Vagina (tissue), 2 donors: ENCODE data around the gene C2orf81.

Experiments
- CTCF ChIP-seq, 3 experiments: fragments of 450-650 bp in 2 of 3; fragments of 200-600 bp in 1 of 3; sonication (generic) in 1 of 3; IDR thresholded peaks; one replicate each; pipeline ENCODE4 v1.5.1; 2017 to 2019; ENCODE audit warnings: antibody characterized with exemption in 3 of 3, mild to moderate bottlenecking in 2 of 3, moderate library complexity in 2 of 3
- POLR2A ChIP-seq, 2 donors: fragments of 450-650 bp; IDR thresholded peaks; one replicate each; pipeline ENCODE4 v1.6.1; 2017; ENCODE audit warnings: antibody characterized with exemption in 2 of 2, mild to moderate bottlenecking in 2 of 2, moderate library complexity in 2 of 2
- POLR2AphosphoS5 ChIP-seq, 2 donors: sonication (generic); formaldehyde crosslinking; IDR thresholded peaks; one replicate each; pipeline ENCODE4 v1.9.0; 2017; ENCODE audit warnings: antibody characterized with exemption in 2 of 2, mild to moderate bottlenecking in 2 of 2, low read depth in 1 of 2; ENCODE audit not compliant: insufficient read depth in 1 of 2

GRCh38 chr2:74439373-74439772 lies 18.0 kb upstream of the C2orf81 start:
- TF ChIP-seq CTCF (IDR thresholded peaks at IDR 0.05) (no peak), POLR2AphosphoS5 (IDR thresholded peaks at IDR 0.05; ENCODE audit: insufficient read depth in 1 of 2, low read depth in 1 of 2) (no peak), POLR2A (IDR thresholded peaks at IDR 0.05) (no peak)
